GM19043 (cell line): ENCODE results near the gene PLD3.
"Not testable (repeated sequence)": the region's sequence is repeated elsewhere in the genome, so short reads cannot be mapped to it uniquely, and the experiment has no call there.

Experiments
- ATAC-seq: cut with Tn5 transposase; IDR thresholded peaks from one replicate; pipeline ENCODE4 v1.9.1; 2021; ENCODE audit warnings: low read depth; ENCODE audit not compliant: unreplicated experiment

Gene PLD3

GRCh38 chr19:40360708-40361241 is 12.3 kb downstream of the PLD3 start:
- no peak for ATAC-seq

- no peak for ATAC-seq
Observed at GRCh38 chr19:40362160-40362559, 13.7 kb downstream of the PLD3 start.

- no peak for ATAC-seq
Observed at GRCh38 chr19:40363069-40363468, 14.6 kb downstream of the PLD3 start.

- ATAC-seq: no peak
Observed at GRCh38 chr19:40365010-40365409, 16.5 kb downstream of the PLD3 start.

GRCh38 chr19:40365613-40366401 is 17.3 kb downstream of the PLD3 start:
- no peak for ATAC-seq

- no peak for ATAC-seq
Observed at GRCh38 chr19:40366697-40367561, 18.4 kb downstream of the PLD3 start.

GRCh38 chr19:40367577-40368434 is 19.3 kb downstream of the PLD3 start:
- no peak for ATAC-seq

- ATAC-seq: no peak
Observed at GRCh38 chr19:40369797-40370196, 21.3 kb downstream of the PLD3 start.

GRCh38 chr19:40370253-40370652 is 21.8 kb downstream of the PLD3 start:
- not testable (repeated sequence) for ATAC-seq

- ATAC-seq: no peak
Observed at GRCh38 chr19:40370997-40371801, 22.7 kb downstream of the PLD3 start.

GRCh38 chr19:40371802-40372122 is 23.3 kb downstream of the PLD3 start:
- no peak for ATAC-seq

- no peak for ATAC-seq
Observed at GRCh38 chr19:40374084-40374483, 25.6 kb downstream of the PLD3 start.

- ATAC-seq: no peak
Observed at GRCh38 chr19:40376286-40376862, 27.9 kb downstream of the PLD3 start.

GRCh38 chr19:40377876-40378385 is 29.4 kb downstream of the PLD3 start:
- ATAC-seq: no peak

GRCh38 chr19:40378509-40378908 is 30.0 kb downstream of the PLD3 start:
- ATAC-seq: no peak

GRCh38 chr19:40379446-40380198 is 31.1 kb downstream of the PLD3 start:
- no peak for ATAC-seq

GRCh38 chr19:40380199-40381037 is 31.9 kb downstream of the PLD3 start:
- no peak for ATAC-seq

GRCh38 chr19:40381321-40381720 is 32.8 kb downstream of the PLD3 start:
- ATAC-seq: no peak
